Activated T-helper 2 cell treated with anti-CD3 and anti-CD28 coated beads, Interferon-gamma antibody, Interleukin-2, Interleukin-4, amounts not matched to agents 10 μg/mL and 5 μg/mL and 100 μg/mL, durations not matched to agents 14 hours and 24 hours and 36 hours (primary cell): ENCODE results near the gene TACO1. TPM values are rescaled to one million over a fixed set of nuclear protein-coding genes. Genes with fewer than 3 reads are reported as not detected.

Experiments
- DNase-seq: peaks from one replicate; pipeline ENCODE4 v3.0.0; 2021; ENCODE audit warnings: low spot score
- H3K27ac Mint-ChIP-seq: one replicate; pipeline ENCODE4 v1.8.0; 2021; ENCODE audit warnings: mixed read lengths
- H3K27me3 Mint-ChIP-seq: one replicate; pipeline ENCODE4 v1.8.0; 2021; ENCODE audit warnings: low read depth, mixed read lengths
- H3K36me3 Mint-ChIP-seq: one replicate; pipeline ENCODE4 v1.8.0; 2021; ENCODE audit warnings: low read depth, mixed read lengths
- H3K4me1 Mint-ChIP-seq: one replicate; pipeline ENCODE4 v1.8.0; 2021; ENCODE audit warnings: low read depth, mixed read lengths
- H3K4me3 Mint-ChIP-seq: one replicate; pipeline ENCODE4 v1.8.0; 2021; ENCODE audit warnings: low read depth, mild to moderate bottlenecking, moderate library complexity, mixed read lengths
- H3K9me3 Mint-ChIP-seq: one replicate; pipeline ENCODE4 v1.8.0; 2021; ENCODE audit warnings: mixed read lengths
- intact Hi-C: fragments of 100-400 bp; cut with micrococcal nuclease; formaldehyde crosslinking; loops from one replicate; pipeline ENCODE4 v1.15.1; 2023
- total RNA-seq: library from RNA; stranded (reverse); gene quantifications from 2 replicates; pipeline ENCODE4 v1.2.3, GENCODE V29; 2022

The TACO1 gene
- 20.4 and 22.4 TPM in 2 replicates for total RNA-seq

GRCh38 chr17:63600569-63601438, at the start of gene TACO1:
Gene TACO1, plus strand, starts transcription at chr17:63600895. Its CDS starts 189 bp downstream, at chr17:63601084.
- Mint-ChIP-seq H3K36me3 (peaks cover 12% of the 10 kb centered on the region), H3K4me1 (peaks cover 34% of the 10 kb centered on the region), H3K27me3 (no peaks in the 10 kb centered on the region), H3K4me3 (peak within 1 kb of the TSS; percentile 90), H3K9me3 (no peaks in the 10 kb centered on the region), H3K27ac (peak within 1 kb of the TSS; percentile 74)
- peak; percentile 70 for DNase-seq
- intact Hi-C loops, result loop anchor here (1.0 kb wide), 2 partner anchors 21 to 51 kb away; partner anchors contain the start of genes DCAF7 and MAP3K3

DNA sequence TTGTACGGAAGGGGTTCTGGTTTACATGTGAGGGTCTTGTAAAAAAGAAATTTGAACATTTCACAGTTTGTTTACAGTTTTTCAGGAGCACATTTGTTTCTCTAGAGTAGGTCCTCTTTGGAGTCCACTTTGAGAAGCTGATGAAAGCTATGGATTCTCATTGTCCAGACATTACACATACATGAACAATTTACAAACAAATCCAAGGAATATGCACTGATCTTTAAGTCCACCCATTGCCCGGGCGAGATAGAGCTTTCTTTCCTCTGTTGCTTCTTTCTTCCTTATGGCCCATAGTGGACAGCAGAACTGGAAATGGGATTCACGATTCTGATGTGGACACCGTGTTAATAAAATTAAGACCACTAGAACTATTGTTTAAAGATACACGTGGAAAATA, 48.5 kb upstream of the TACO1 start:
- no peak for DNase-seq
- Mint-ChIP-seq H3K27me3 (no peaks in the 10 kb centered on the region), H3K27ac (no peak overlapping the region), H3K4me1 (peaks cover 43% of the 10 kb centered on the region), H3K9me3 (peaks cover 3% of the 10 kb centered on the region), H3K36me3 (peaks cover 52% of the 10 kb centered on the region), H3K4me3 (peak overlapping the region; percentile 93)
- intact Hi-C loops, result no loop called here

GRCh38 chr17:63555500-63556156, 45.1 kb upstream of the TACO1 start:
- H3K27me3 Mint-ChIP-seq, result no peaks in the 10 kb centered on the region
- no peak overlapping the region for H3K27ac Mint-ChIP-seq
- H3K4me3 Mint-ChIP-seq, result no peak overlapping the region
- peaks cover 61% of the 10 kb centered on the region for H3K36me3 Mint-ChIP-seq
- H3K9me3 Mint-ChIP-seq, result peaks cover 6% of the 10 kb centered on the region
- no peak for DNase-seq
- intact Hi-C loops, result no loop called here
- H3K4me1 Mint-ChIP-seq, result peaks cover 51% of the 10 kb centered on the region

DNA sequence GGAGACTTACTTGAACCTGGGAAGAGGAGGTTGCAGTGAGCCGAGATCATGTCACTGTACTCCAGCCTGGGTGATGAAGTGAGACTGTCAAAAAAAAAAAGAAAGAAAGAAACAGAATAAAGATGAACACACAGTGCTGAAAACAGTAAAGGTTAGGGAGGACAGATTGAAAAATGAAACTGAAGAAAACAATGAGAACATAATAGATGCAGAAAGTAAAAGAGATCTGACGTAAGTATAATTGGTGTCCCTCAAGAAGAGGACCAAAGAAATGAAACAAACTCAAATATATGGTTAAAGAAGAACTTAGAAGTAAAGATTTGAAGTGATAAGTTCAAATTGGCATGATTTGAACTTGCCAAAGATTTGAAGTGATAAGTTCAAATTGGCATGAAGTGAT, 43.3 kb upstream of the TACO1 start:
- no peak for DNase-seq
- Mint-ChIP-seq H3K27me3 (no peaks in the 10 kb centered on the region), H3K4me1 (peaks cover 48% of the 10 kb centered on the region), H3K27ac (no peak overlapping the region), H3K4me3 (no peak overlapping the region), H3K36me3 (peaks cover 50% of the 10 kb centered on the region), H3K9me3 (peaks cover 6% of the 10 kb centered on the region)
- intact Hi-C loops, result no loop called here

DNA sequence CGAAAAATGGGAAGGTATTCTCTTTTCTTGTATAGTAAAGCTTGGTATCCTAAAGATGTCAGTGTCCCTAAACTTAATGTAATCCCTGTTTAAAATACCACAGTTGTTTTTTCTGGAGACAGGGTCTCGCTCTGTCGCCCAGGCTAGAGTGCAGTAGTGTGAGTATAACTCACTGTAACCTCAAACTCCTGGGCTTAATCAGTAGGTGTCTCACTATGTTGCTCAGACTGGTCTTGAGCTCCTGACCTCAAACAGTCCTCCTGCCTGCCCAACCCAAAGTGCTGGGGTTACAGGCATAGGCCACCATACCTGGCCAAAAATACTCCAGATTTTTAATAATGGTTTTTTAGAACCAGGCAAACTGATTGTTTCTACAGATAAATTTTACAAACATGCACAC, 42.3 kb upstream of the TACO1 start:
- Mint-ChIP-seq H3K9me3 (peaks cover 6% of the 10 kb centered on the region), H3K4me1 (peaks cover 42% of the 10 kb centered on the region), H3K36me3 (peaks cover 40% of the 10 kb centered on the region), H3K4me3 (no peak overlapping the region), H3K27ac (no peak overlapping the region), H3K27me3 (no peaks in the 10 kb centered on the region)
- no peak for DNase-seq
- intact Hi-C loops, result no loop called here

GRCh38 chr17:63561819-63562218, 38.9 kb upstream of the TACO1 start:
- Mint-ChIP-seq H3K4me3 (no peak overlapping the region), H3K27me3 (no peaks in the 10 kb centered on the region), H3K9me3 (peaks cover 6% of the 10 kb centered on the region), H3K4me1 (peaks cover 25% of the 10 kb centered on the region), H3K36me3 (peaks cover 16% of the 10 kb centered on the region), H3K27ac (no peak overlapping the region)
- intact Hi-C loops, result no loop called here
- DNase-seq, result no peak

DNA sequence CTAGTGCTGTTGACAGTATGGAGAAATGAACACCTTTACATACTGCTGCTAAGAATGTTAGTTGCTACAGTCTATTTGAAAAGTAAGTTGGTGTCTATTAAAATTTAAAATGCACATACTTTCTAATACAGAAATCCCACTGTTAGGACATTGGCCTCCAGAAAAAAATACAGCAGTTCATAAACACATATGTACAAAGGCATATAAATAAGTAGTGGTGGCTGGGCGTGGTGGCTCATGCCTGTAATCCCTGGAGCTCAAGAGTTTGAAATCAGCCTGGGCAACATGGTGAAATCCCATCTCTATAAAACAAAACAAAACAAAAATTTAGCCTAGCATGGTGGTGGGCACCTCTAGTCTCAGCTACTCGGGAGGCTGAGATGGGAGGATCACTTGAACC, 37.4 kb upstream of the TACO1 start:
- Mint-ChIP-seq H3K4me1 (peaks cover 16% of the 10 kb centered on the region), H3K9me3 (no peaks in the 10 kb centered on the region), H3K4me3 (no peak overlapping the region), H3K27me3 (no peaks in the 10 kb centered on the region), H3K27ac (no peak overlapping the region), H3K36me3 (peaks cover 8% of the 10 kb centered on the region)
- intact Hi-C loops, result no loop called here
- no peak for DNase-seq

- H3K4me1 Mint-ChIP-seq, result peaks cover 16% of the 10 kb centered on the region
- intact Hi-C loops, result no loop called here
- H3K9me3 Mint-ChIP-seq, result no peaks in the 10 kb centered on the region
- H3K27ac Mint-ChIP-seq, result no peak overlapping the region
- DNase-seq, result no peak
- H3K27me3 Mint-ChIP-seq, result no peaks in the 10 kb centered on the region
- peaks cover 8% of the 10 kb centered on the region for H3K36me3 Mint-ChIP-seq
- H3K4me3 Mint-ChIP-seq, result no peak overlapping the region
Observed at GRCh38 chr17:63564562-63564961, 36.1 kb upstream of the TACO1 start.

GRCh38 chr17:63567229-63567628, 33.5 kb upstream of the TACO1 start:
- H3K36me3 Mint-ChIP-seq, result peaks cover 12% of the 10 kb centered on the region
- H3K27me3 Mint-ChIP-seq, result no peaks in the 10 kb centered on the region
- H3K4me1 Mint-ChIP-seq, result peaks cover 24% of the 10 kb centered on the region
- H3K9me3 Mint-ChIP-seq, result no peaks in the 10 kb centered on the region
- intact Hi-C loops, result no loop called here
- no peak overlapping the region for H3K4me3 Mint-ChIP-seq
- H3K27ac Mint-ChIP-seq, result no peak overlapping the region
- DNase-seq, result no peak

DNA sequence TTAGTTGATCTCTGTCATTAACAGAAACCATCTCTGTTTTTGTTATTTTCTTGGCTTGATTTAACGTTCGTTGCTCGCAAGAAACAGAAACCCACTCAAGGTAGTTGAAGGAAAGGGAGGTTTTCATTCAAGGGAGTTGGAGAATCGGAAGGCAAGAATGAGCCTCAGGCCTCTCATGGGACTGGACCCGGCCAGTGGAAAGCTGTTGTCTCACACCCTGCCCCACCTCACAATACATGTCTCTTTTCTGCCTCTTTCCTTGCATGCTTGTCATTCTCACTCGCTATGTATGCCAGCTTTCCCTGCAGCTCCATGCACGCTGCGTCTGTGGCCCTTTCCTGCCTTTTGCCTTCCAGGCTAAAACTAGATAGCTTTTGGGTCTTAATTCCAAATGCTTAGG, 32.1 kb upstream of the TACO1 start:
- DNase-seq, result no peak
- intact Hi-C loops, result no loop called here
- H3K27ac Mint-ChIP-seq, result no peak overlapping the region
- H3K36me3 Mint-ChIP-seq, result peaks cover 13% of the 10 kb centered on the region
- H3K27me3 Mint-ChIP-seq, result no peaks in the 10 kb centered on the region
- no peak overlapping the region for H3K4me3 Mint-ChIP-seq
- H3K9me3 Mint-ChIP-seq, result no peaks in the 10 kb centered on the region
- H3K4me1 Mint-ChIP-seq, result peaks cover 21% of the 10 kb centered on the region

DNA sequence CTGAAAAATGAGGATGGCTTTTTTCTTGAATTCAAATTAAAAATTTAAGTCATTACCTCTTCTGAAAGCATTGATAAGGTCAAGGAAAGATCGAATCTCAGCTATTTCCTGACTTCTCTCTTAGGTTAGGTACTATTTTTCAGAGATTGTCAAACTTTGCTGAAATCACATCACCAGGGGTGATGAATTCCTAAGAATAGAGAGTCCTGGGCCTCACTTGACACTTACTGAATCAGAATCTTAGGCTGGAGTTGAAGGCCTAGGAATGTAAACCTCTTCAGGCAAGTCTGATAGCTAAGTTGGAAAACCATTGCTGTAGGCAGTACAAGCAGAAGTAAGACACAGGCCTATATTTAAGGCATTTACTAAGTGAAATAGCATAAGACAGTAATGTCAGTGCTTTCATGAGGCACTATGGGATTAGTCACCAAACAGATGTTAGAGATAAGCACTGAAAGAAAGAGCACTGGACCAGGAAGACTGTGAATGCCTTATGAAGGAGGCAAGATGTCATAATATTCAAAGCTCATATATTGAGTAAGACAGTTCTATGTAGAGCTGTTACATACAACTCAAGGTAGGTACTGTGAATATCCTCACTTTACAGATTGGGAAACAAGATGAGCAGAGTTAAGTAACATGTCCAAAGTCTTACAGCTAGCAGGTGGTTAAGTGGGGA, 28.9 kb upstream of the TACO1 start:
- Mint-ChIP-seq H3K27me3 (no peaks in the 10 kb centered on the region), H3K4me3 (no peak overlapping the region), H3K9me3 (no peaks in the 10 kb centered on the region), H3K4me1 (peaks cover 22% of the 10 kb centered on the region), H3K36me3 (peaks cover 17% of the 10 kb centered on the region), H3K27ac (peak overlapping the region; percentile 53)
- no peak for DNase-seq
- intact Hi-C loops, result loop anchor here (2.0 kb wide), 1 partner anchor 21 kb away; the partner anchor contains the start of gene DCAF7

DNA sequence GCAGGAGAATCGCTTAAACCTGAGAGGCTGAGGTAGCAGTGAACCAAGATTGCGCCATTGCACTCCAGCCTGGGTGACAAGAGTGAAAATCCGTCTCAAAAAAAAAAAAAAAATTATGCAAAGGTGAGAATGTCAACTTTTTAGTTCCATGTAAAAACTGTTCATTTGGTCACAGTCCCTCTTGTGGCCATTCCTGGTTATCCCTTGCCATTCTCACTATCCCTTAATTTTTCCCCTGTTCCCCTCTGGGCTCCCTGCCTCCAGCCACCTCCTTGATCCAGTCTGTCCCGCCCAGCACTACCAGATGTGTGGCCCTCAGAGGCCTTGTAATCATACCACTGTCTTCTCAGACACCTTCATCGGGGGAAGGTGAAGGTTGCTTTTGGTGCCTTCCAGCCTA, 27.1 kb upstream of the TACO1 start:
- no peak overlapping the region for H3K27ac Mint-ChIP-seq
- peaks cover 22% of the 10 kb centered on the region for H3K4me1 Mint-ChIP-seq
- intact Hi-C loops, result loop anchor here (2.0 kb wide), 1 partner anchor 23 kb away; the partner anchor contains the start of gene DCAF7
- H3K9me3 Mint-ChIP-seq, result no peaks in the 10 kb centered on the region
- no peaks in the 10 kb centered on the region for H3K27me3 Mint-ChIP-seq
- no peak for DNase-seq
- peaks cover 11% of the 10 kb centered on the region for H3K36me3 Mint-ChIP-seq
- H3K4me3 Mint-ChIP-seq, result no peak overlapping the region
